Astrocyte of the cerebellum (primary cell): ENCODE data around the gene PLSCR5.
A peak's percentile ranks its signal among the peaks of the same experiment; 100 is the strongest.

Experiments used
- DNase-seq: peaks from one replicate; pipeline ENCODE4 v3.0.0-alpha.2; 2011; ENCODE audit warnings: low read depth
- H3K4me3 ChIP-seq: 2 replicates; pipeline ENCODE4 v1.5.1; 2011; ENCODE audit warnings: mild to moderate bottlenecking, low read depth, low read length, moderate library complexity
- in situ Hi-C: cut with HindIII; loops from 2 replicates; pipeline ENCODE4 v1.10.0; 2017; ENCODE audit warnings: low sequenced_read_pairs
- TF ChIP-seq, protein P1 (sequence below): IDR thresholded peaks from 2 replicates; pipeline ENCODE4 v1.5.1; 2012; ENCODE audit warnings: low read length, low read depth, moderate library complexity, mild to moderate bottlenecking; ENCODE audit errors: missing control alignments

Gene PLSCR5

DNA sequence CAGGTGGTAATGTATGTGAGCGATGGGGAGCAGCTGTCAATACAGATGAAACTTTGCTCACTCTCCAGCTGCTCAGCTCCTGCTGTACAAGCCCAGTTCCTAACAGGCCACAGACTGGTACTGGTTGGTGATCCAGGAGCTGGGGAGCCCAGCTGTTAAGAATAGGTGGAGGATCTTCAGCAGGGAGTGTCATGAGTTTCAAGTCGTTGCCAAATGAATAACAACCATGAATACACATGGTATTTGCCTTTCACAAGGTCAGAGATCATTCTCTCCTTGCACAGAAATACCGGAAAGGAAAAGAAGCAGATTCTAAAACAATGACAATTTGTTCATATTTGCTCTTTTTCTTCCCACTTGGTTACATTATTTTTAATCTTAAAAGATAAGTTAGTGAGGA lies 65.8 kb downstream of the PLSCR5 start:
- in situ Hi-C loops, result no loop called here
- no peak for DNase-seq
- no peak overlapping the region for H3K4me3 ChIP-seq
- TF ChIP-seq, protein P1, sequence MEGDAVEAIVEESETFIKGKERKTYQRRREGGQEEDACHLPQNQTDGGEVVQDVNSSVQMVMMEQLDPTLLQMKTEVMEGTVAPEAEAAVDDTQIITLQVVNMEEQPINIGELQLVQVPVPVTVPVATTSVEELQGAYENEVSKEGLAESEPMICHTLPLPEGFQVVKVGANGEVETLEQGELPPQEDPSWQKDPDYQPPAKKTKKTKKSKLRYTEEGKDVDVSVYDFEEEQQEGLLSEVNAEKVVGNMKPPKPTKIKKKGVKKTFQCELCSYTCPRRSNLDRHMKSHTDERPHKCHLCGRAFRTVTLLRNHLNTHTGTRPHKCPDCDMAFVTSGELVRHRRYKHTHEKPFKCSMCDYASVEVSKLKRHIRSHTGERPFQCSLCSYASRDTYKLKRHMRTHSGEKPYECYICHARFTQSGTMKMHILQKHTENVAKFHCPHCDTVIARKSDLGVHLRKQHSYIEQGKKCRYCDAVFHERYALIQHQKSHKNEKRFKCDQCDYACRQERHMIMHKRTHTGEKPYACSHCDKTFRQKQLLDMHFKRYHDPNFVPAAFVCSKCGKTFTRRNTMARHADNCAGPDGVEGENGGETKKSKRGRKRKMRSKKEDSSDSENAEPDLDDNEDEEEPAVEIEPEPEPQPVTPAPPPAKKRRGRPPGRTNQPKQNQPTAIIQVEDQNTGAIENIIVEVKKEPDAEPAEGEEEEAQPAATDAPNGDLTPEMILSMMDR, result no peak

DNA sequence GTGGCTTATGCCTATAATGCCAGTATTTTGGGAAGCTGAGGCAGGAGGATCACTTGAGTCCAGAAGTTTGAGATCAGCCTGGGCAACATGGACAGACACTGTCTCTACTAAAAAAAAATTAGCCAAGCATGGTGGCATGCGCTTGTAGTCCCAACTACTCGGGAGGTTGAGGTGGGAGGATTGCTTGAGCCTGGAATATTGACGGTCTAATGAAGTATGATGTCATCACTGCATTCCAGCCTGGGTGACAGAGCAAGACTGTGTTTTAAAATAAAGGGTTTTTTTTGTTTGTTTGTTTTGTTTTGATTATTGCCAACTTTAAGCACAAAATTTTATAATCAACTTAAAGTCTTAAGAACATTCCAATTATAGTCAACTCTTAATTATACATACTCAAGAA lies 67.5 kb downstream of the PLSCR5 start:
- in situ Hi-C loops, result no loop called here
- TF ChIP-seq, protein P1, result no peak
- no peak for DNase-seq
- no peak overlapping the region for H3K4me3 ChIP-seq

DNA sequence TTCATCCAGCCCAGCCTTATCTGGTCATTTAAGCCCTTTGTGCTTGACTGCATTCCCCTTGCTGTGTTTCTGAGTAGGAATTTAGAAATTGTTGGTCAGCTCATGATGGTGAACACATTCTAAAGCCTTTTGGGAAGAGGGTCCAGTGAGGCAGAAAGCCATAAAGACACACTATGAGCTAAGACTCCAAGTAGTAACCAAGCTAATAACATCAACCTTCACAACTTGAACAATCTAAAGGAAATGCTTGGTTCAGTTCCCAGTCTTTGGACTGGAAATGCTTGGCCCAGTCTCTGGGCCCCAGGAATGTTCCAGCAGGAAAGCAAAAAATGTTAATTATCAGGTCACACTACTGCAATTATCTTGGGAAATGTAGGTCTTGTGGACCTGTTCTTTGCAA lies 68.5 kb downstream of the PLSCR5 start:
- peak; percentile 90 for DNase-seq
- in situ Hi-C loops, result no loop called here
- TF ChIP-seq, protein P1, result no peak
- no peak overlapping the region for H3K4me3 ChIP-seq
